Loucy (cell line): Measurements from ENCODE around the gene PLEKHA4.

ENCODE experiments used
- H2AFZ ChIP-seq: fragments of 200-600 bp; sonication (generic); 2 replicates; pipeline ENCODE4 v1.6.0; 2016; ENCODE audit warnings: antibody characterized with exemption, mild to moderate bottlenecking, low read length, moderate library complexity
- H3F3A ChIP-seq: fragments of 200-600 bp; 2 replicates; pipeline ENCODE4 v1.6.0; 2016; ENCODE audit warnings: antibody characterized with exemption, low read depth, mild to moderate bottlenecking
- H3K27me3 ChIP-seq: fragments of 200-600 bp; sonication (generic); 2 replicates; pipeline ENCODE4 v1.6.1; 2014; ENCODE audit warnings: low read length, mild to moderate bottlenecking; ENCODE audit not compliant: insufficient read depth, poor library complexity, severe bottlenecking
- H3K36me3 ChIP-seq: fragments of 200-600 bp; sonication (generic); 2 replicates; pipeline ENCODE4 v1.6.1; 2016; ENCODE audit warnings: low read length; ENCODE audit not compliant: insufficient read depth
- H3K4me1 ChIP-seq: fragments of 200-600 bp; sonication (generic); 2 replicates; pipeline ENCODE4 v1.5.1; 2014; ENCODE audit warnings: low read length, mild to moderate bottlenecking; ENCODE audit not compliant: insufficient read depth, poor library complexity, severe bottlenecking
- H3K4me2 ChIP-seq: fragments of 200-600 bp; sonication (generic); 2 replicates; pipeline ENCODE4 v1.6.0; 2014; ENCODE audit warnings: antibody characterized with exemption, low read length, low read depth, mild to moderate bottlenecking; ENCODE audit not compliant: poor library complexity, severe bottlenecking
- H3K4me3 ChIP-seq: fragments of 200-600 bp; sonication (generic); 2 replicates; pipeline ENCODE4 v1.5.1; 2014; ENCODE audit warnings: low read length, mild to moderate bottlenecking, mixed read lengths; ENCODE audit not compliant: poor library complexity, severe bottlenecking
- H3K79me2 ChIP-seq: fragments of 200-600 bp; sonication (generic); 2 replicates; pipeline ENCODE4 v1.6.1; 2014; ENCODE audit warnings: low read length; ENCODE audit not compliant: insufficient read depth
- H3K9ac ChIP-seq: fragments of 200-600 bp; sonication (generic); 2 replicates; pipeline ENCODE4 v1.6.0; 2014; ENCODE audit warnings: mild to moderate bottlenecking, low read depth, low read length, moderate library complexity; ENCODE audit not compliant: poor library complexity, severe bottlenecking
- H3K9me2 ChIP-seq: fragments of 200-600 bp; sonication (generic); replicated peaks from 2 replicates; pipeline ENCODE4 v1.6.1; 2016; ENCODE audit warnings: low read depth, low read length, mixed read lengths
- H3K9me3 ChIP-seq: fragments of 200-600 bp; sonication (generic); 2 replicates; pipeline ENCODE4 v1.6.1; 2014; ENCODE audit warnings: mild to moderate bottlenecking, antibody characterized with exemption, low read length, low read depth; ENCODE audit not compliant: insufficient read depth
- H4K20me1 ChIP-seq: fragments of 200-600 bp; sonication (generic); 2 replicates; pipeline ENCODE4 v1.6.0; 2014; ENCODE audit warnings: antibody characterized with exemption, low read length, mild to moderate bottlenecking; ENCODE audit not compliant: insufficient read depth, poor library complexity, severe bottlenecking
- CTCF ChIP-seq: fragments of 200-600 bp; sonication (generic); conservative IDR thresholded peaks from 2 replicates; pipeline ENCODE4 v1.5.1; 2014; ENCODE audit warnings: mild to moderate bottlenecking, antibody characterized with exemption, low read length
- EZH2phosphoT487 ChIP-seq: fragments of 200-600 bp; IDR thresholded peaks from 2 replicates; pipeline ENCODE4 v1.6.1; 2018; ENCODE audit warnings: antibody characterized with exemption, mild to moderate bottlenecking, moderate library complexity, borderline replicate concordance

Gene PLEKHA4

GRCh38 chr19:48844472-48844871, 23.9 kb downstream of the PLEKHA4 start:
- no peak overlapping the region for H3K9ac ChIP-seq
- H3K27me3 ChIP-seq = no peaks in the 10 kb centered on the region
- H4K20me1 ChIP-seq = no peaks in the 10 kb centered on the region
- no peaks in the 10 kb centered on the region for H3K79me2 ChIP-seq
- H3K9me3 ChIP-seq = no peaks in the 10 kb centered on the region
- H3K4me2 ChIP-seq = no peak overlapping the region
- no peak for TF ChIP-seq CTCF
- TF ChIP-seq EZH2phosphoT487 = no peak
- no peak overlapping the region for H2AFZ ChIP-seq
- H3F3A ChIP-seq = no peaks in the 10 kb centered on the region
- no peaks in the 10 kb centered on the region for H3K4me1 ChIP-seq
- H3K36me3 ChIP-seq = no peaks in the 10 kb centered on the region
- no peak overlapping the region for H3K4me3 ChIP-seq
- H3K9me2 ChIP-seq = no peaks in the 10 kb centered on the region

- Histone ChIP-seq H4K20me1 (no peaks in the 10 kb centered on the region), H3K9ac (no peak overlapping the region), H2AFZ (no peak overlapping the region), H3K4me2 (no peak overlapping the region), H3K79me2 (no peaks in the 10 kb centered on the region), H3K9me3 (no peaks in the 10 kb centered on the region), H3K36me3 (no peaks in the 10 kb centered on the region), H3K27me3 (no peaks in the 10 kb centered on the region), H3K4me3 (no peak overlapping the region), H3K4me1 (no peaks in the 10 kb centered on the region), H3K9me2 (no peaks in the 10 kb centered on the region), H3F3A (no peaks in the 10 kb centered on the region)
- TF ChIP-seq EZH2phosphoT487 = no peak
- peak; percentile 90 for TF ChIP-seq CTCF
Measured at GRCh38 chr19:48842789-48843162, 25.6 kb downstream of the PLEKHA4 start.

GRCh38 chr19:48841571-48841970, 26.8 kb downstream of the PLEKHA4 start:
- Histone ChIP-seq H3K9me2 (no peaks in the 10 kb centered on the region), H3K27me3 (no peaks in the 10 kb centered on the region), H2AFZ (no peak overlapping the region), H3F3A (no peaks in the 10 kb centered on the region), H3K9me3 (no peaks in the 10 kb centered on the region), H3K9ac (no peak overlapping the region), H3K4me2 (no peak overlapping the region), H3K4me1 (peaks cover 8% of the 10 kb centered on the region), H3K36me3 (no peaks in the 10 kb centered on the region), H3K79me2 (no peaks in the 10 kb centered on the region), H3K4me3 (no peak overlapping the region), H4K20me1 (no peaks in the 10 kb centered on the region)
- TF ChIP-seq EZH2phosphoT487 (no peak), CTCF (no peak)
